Kidney (tissue), 14 donors: ENCODE data around the gene EMP2. TPM values are rescaled to one million over a fixed set of nuclear protein-coding genes. Genes with fewer than 3 reads are reported as not detected.

ENCODE experiments used
- DNase-seq, 5 donors: peaks; one replicate each; pipeline ENCODE4 v3.0.0-alpha.2; 2013 to 2020
- FAIRE-seq: peaks from 2 replicates; lab custom pipeline; 2012; peaks lifted over from hg19 to GRCh38; lab: Jason Lieb, UNC
- H3K27ac ChIP-seq, 2 donors: one replicate each; pipeline ENCODE4 v1.7.0; 2013; ENCODE audit warnings: low read depth in 2 of 2, low read length in 2 of 2, inconsistent platforms in 1 of 2
- H3K27me3 ChIP-seq: one replicate; pipeline ENCODE4 v1.7.1; 2013; ENCODE audit warnings: low read length, inconsistent platforms; ENCODE audit not compliant: control insufficient read depth, insufficient read depth
- H3K36me3 ChIP-seq, 3 donors: one replicate each; pipeline versions ENCODE4 v1.7.0 to v1.7.1; 2013; ENCODE audit warnings: low read length in 3 of 3, control low read depth in 1 of 3, inconsistent platforms in 1 of 3; ENCODE audit not compliant: insufficient read depth in 3 of 3, control insufficient read depth in 2 of 3
- H3K4me1 ChIP-seq, 3 donors: one replicate each; pipeline versions ENCODE4 v1.7.0 to v1.7.1; 2013; ENCODE audit warnings: low read length in 3 of 3, inconsistent platforms in 1 of 3, low read depth in 1 of 3; ENCODE audit not compliant: control insufficient read depth in 2 of 3, insufficient read depth in 2 of 3
- H3K4me3 ChIP-seq, 3 donors: one replicate each; pipeline versions ENCODE4 v1.7.0 to v1.8.1; 2013; ENCODE audit warnings: low read length in 3 of 3, control low read depth in 1 of 3, inconsistent platforms in 1 of 3
- H3K9ac ChIP-seq, 3 donors: one replicate each; pipeline versions ENCODE4 v1.7.0 to v1.7.1; 2013; ENCODE audit warnings: low read length in 3 of 3, control low read depth in 1 of 3, inconsistent platforms in 1 of 3
- H3K9me3 ChIP-seq, 3 donors: one replicate each; pipeline versions ENCODE4 v1.7.0 to v1.7.1; 2013; ENCODE audit warnings: low read length in 3 of 3, control low read depth in 1 of 3, inconsistent platforms in 1 of 3; ENCODE audit not compliant: control insufficient read depth in 2 of 3, insufficient read depth in 1 of 3
- CTCF ChIP-seq: IDR thresholded peaks from 3 replicates; pipeline ENCODE4 v1.5.1; 2012; ENCODE audit warnings: mild to moderate bottlenecking, moderate library complexity, borderline replicate concordance; ENCODE audit not compliant: insufficient read depth; ENCODE audit errors: extremely low read depth
- intact Hi-C: fragments of 100-400 bp; cut with DNase I; formaldehyde crosslinking; loops from one replicate; pipeline ENCODE4 v1.11.1; 2022
- polyA plus RNA-seq: library from polyadenylated mRNA; stranded (reverse); fragments of 350-450 nt; fragmentation: Illumina TruSeq; extraction: RNeasy Lipid Tissue Mini Kit (QIAGEN cat#74804); gene quantifications from one replicate; pipeline ENCODE4 v1.2.3, GENCODE V29; 2014; ENCODE audit warnings: low read depth, low replicate concordance; ENCODE audit not compliant: insufficient read depth
- total RNA-seq: library from RNA; stranded (reverse); fragmentation: NEBNext Ultra II Directional; extraction: Animal tissue kit (Norgen Biotek cat#: 25700); gene quantifications from one replicate; pipeline ENCODE4 v1.2.1, GENCODE V29; 2021
- donor health status: control.
- donor health status: control.
- donor health status: control.
- donor health status: control.
- donor health status: control.
- donor health status: DM: yes; HTN: yes; CAD: no.
- donor health status: Normal renal cell carcinoma (clear cell type).

EMP2 gene
- total and polyA plus RNA-seq, 2 donors from 2014 or later, result 14.5 to 25.8 TPM

GRCh38 chr16:10522966-10523365 is 57.4 kb downstream of the EMP2 start:
- no peak overlapping the region for H3K4me3 ChIP-seq
- no peaks in the 10 kb centered on the region for H3K4me1 ChIP-seq
- DNase-seq, result no peak
- H3K27me3 ChIP-seq, result no peaks in the 10 kb centered on the region
- H3K9me3 ChIP-seq, result no peaks in the 10 kb centered on the region
- intact Hi-C loops, result loop anchor here (5.0 kb wide), 1 partner anchor 209 kb away; no protein-coding TSS in a partner anchor
- no peak overlapping the region for H3K9ac ChIP-seq
- no peak for TF ChIP-seq CTCF
- FAIRE-seq, result no peak
- H3K27ac ChIP-seq, result no peak overlapping the region
- H3K36me3 ChIP-seq, result no peaks in the 10 kb centered on the region

GRCh38 chr16:10521681-10522274 is 58.6 kb downstream of the EMP2 start:
- H3K4me1 ChIP-seq, result no peaks in the 10 kb centered on the region
- peak; percentile 29 for FAIRE-seq
- H3K9ac ChIP-seq, result no peak overlapping the region
- intact Hi-C loops, result loop anchor here (5.0 kb wide), 1 partner anchor 211 kb away; no protein-coding TSS in a partner anchor
- no peaks in the 10 kb centered on the region for H3K9me3 ChIP-seq
- no peak overlapping the region for H3K27ac ChIP-seq
- no peaks in the 10 kb centered on the region for H3K36me3 ChIP-seq
- peak; percentile 75 for TF ChIP-seq CTCF
- H3K27me3 ChIP-seq, result no peaks in the 10 kb centered on the region
- no peak overlapping the region for H3K4me3 ChIP-seq
- peak in 4 of 5 donors; percentile 68 to 88 (median 74) for DNase-seq

GRCh38 chr16:10520869-10521578 is 59.4 kb downstream of the EMP2 start:
- H3K27ac ChIP-seq, result no peak overlapping the region
- intact Hi-C loops, result loop anchor here (5.0 kb wide), 1 partner anchor 211 kb away; no protein-coding TSS in a partner anchor

More at GRCh38 chr16:10520869-10521578, 59.4 kb downstream of the EMP2 start:
- Histone ChIP-seq H3K9ac (no peak overlapping the region), H3K36me3 (no peaks in the 10 kb centered on the region), H3K4me3 (no peak overlapping the region), H3K9me3 (no peaks in the 10 kb centered on the region), H3K27me3 (no peaks in the 10 kb centered on the region), H3K4me1 (no peaks in the 10 kb centered on the region)
- FAIRE-seq (no peak), DNase-seq (no peak)
- TF ChIP-seq CTCF, result no peak
